ENCODE results near the gene PLXNB2.

Gene PLXNB2

GRCh38 chr22:50253941-50254340 lies 53.5 kb downstream of the PLXNB2 start:
- TF ChIP-seq CTCF (IDR thresholded peaks at IDR 0.05; ENCODE audit: unreplicated experiment in 3 of 3), result no peak
- no peaks in the 10 kb centered on the region for H3K4me1 Mint-ChIP-seq
- H3K27me3 Mint-ChIP-seq (ENCODE audit: low read depth), result no peaks in the 10 kb centered on the region
- no peak overlapping the region for H3K4me3 Mint-ChIP-seq
- H3K9me3 Mint-ChIP-seq, result no peaks in the 10 kb centered on the region
- H3K27ac Mint-ChIP-seq, result no peak overlapping the region
- no peaks in the 10 kb centered on the region for H3K36me3 Mint-ChIP-seq (ENCODE audit: low read depth)

- Mint-ChIP-seq H3K36me3 (ENCODE audit: low read depth) (no peaks in the 10 kb centered on the region), H3K4me1 (no peaks in the 10 kb centered on the region), H3K27ac (no peak overlapping the region), H3K27me3 (ENCODE audit: low read depth) (no peaks in the 10 kb centered on the region), H3K4me3 (no peak overlapping the region), H3K9me3 (no peaks in the 10 kb centered on the region)
- TF ChIP-seq CTCF (IDR thresholded peaks at IDR 0.05; ENCODE audit: unreplicated experiment in 3 of 3), result no peak
Observed at GRCh38 chr22:50253046-50253915, 54.2 kb downstream of the PLXNB2 start.

GRCh38 chr22:50252082-50253045 lies 55.1 kb downstream of the PLXNB2 start:
- H3K36me3 Mint-ChIP-seq (ENCODE audit: low read depth), result no peaks in the 10 kb centered on the region
- TF ChIP-seq CTCF (IDR thresholded peaks at IDR 0.05; ENCODE audit: unreplicated experiment in 3 of 3), result peak; percentile 61 to 73 (median 62)
- H3K27ac Mint-ChIP-seq, result no peak overlapping the region
- H3K4me1 Mint-ChIP-seq, result no peaks in the 10 kb centered on the region
- no peaks in the 10 kb centered on the region for H3K27me3 Mint-ChIP-seq (ENCODE audit: low read depth)
- no peaks in the 10 kb centered on the region for H3K9me3 Mint-ChIP-seq
- peak overlapping the region; percentile 40 to 75 (median 62) for H3K4me3 Mint-ChIP-seq

- H3K27ac Mint-ChIP-seq, result no peak overlapping the region
- no peaks in the 10 kb centered on the region for H3K27me3 Mint-ChIP-seq (ENCODE audit: low read depth)
- H3K4me1 Mint-ChIP-seq, result no peaks in the 10 kb centered on the region
- no peaks in the 10 kb centered on the region for H3K36me3 Mint-ChIP-seq (ENCODE audit: low read depth)
- no peaks in the 10 kb centered on the region for H3K9me3 Mint-ChIP-seq
- H3K4me3 Mint-ChIP-seq, result peak overlapping the region in 1 of 3 experiments; percentile 26
- TF ChIP-seq CTCF (IDR thresholded peaks at IDR 0.05; ENCODE audit: unreplicated experiment in 3 of 3), result no peak
Observed at GRCh38 chr22:50251477-50252081, 55.9 kb downstream of the PLXNB2 start.

- no peaks in the 10 kb centered on the region for H3K9me3 Mint-ChIP-seq
- H3K4me1 Mint-ChIP-seq, result no peaks in the 10 kb centered on the region
- no peaks in the 10 kb centered on the region for H3K36me3 Mint-ChIP-seq (ENCODE audit: low read depth)
- H3K27ac Mint-ChIP-seq, result no peak within 1 kb of the TSS
- H3K4me3 Mint-ChIP-seq, result peak within 1 kb of the TSS; percentile 75 to 81 (median 78)
- H3K27me3 Mint-ChIP-seq (ENCODE audit: low read depth), result no peaks in the 10 kb centered on the region
- no peak for TF ChIP-seq CTCF (IDR thresholded peaks at IDR 0.05; ENCODE audit: unreplicated experiment in 3 of 3)
Observed at GRCh38 chr22:50250555-50251476, 56.6 kb downstream of the PLXNB2 start, which contains the start of gene HDAC10. HDAC10 (minus strand) TSS chr22:50251265; CDS start chr22:50251032, 233 bp downstream.

Measured in nephron (organoid).